Activated CD4-positive, alpha-beta memory T cell treated with anti-CD3 and anti-CD28 coated beads, Interleukin-2, amount 10 ng/mL, durations not matched to agents 7 days and 5 days (primary cell): Measurements from ENCODE around the gene TSPAN2. TPM values are rescaled to one million over a fixed set of nuclear protein-coding genes. Genes with fewer than 3 reads are reported as not detected.

ENCODE experiments used
- CTCF ChIA-PET: fragments of 350-600 bp; sonication (Branson Sonifier 250); formaldehyde crosslinking; loops from one replicate; lab custom pipeline; 2021; ENCODE audit warnings: antibody characterized with exemption, inconsistent platforms; lab: Charles Lee
- POLR2A ChIA-PET: fragments of 350-600 bp; sonication (Branson Sonifier 250); formaldehyde crosslinking; loops from one replicate; lab custom pipeline; 2021; ENCODE audit warnings: antibody characterized with exemption; lab: Charles Lee
- DNase-seq: peaks from one replicate; pipeline ENCODE4 v3.0.0-alpha.2; 2020
- H3K27ac Mint-ChIP-seq: one replicate; pipeline ENCODE4 v1.8.0; 2021; ENCODE audit warnings: mild to moderate bottlenecking, mixed read lengths
- H3K27me3 Mint-ChIP-seq: one replicate; pipeline ENCODE4 v1.8.0; 2021; ENCODE audit warnings: mixed read lengths
- H3K36me3 Mint-ChIP-seq: one replicate; pipeline ENCODE4 v1.8.0; 2021; ENCODE audit warnings: low read depth, mixed read lengths
- H3K4me1 Mint-ChIP-seq: one replicate; pipeline ENCODE4 v1.8.0; 2021; ENCODE audit warnings: mixed read lengths
- H3K4me3 Mint-ChIP-seq: one replicate; pipeline ENCODE4 v1.8.0; 2021; ENCODE audit warnings: mild to moderate bottlenecking, mixed read lengths
- H3K9me3 Mint-ChIP-seq: one replicate; pipeline ENCODE4 v1.8.0; 2021; ENCODE audit warnings: mixed read lengths
- total RNA-seq, 2 experiments: library from RNA; stranded (reverse); gene quantifications; one replicate each; pipeline ENCODE4 v1.2.3, GENCODE V29; 2021

TSPAN2 gene
- total RNA-seq, 2 experiments from 2014 or later, result 2.4 to 3.4 TPM

DNA sequence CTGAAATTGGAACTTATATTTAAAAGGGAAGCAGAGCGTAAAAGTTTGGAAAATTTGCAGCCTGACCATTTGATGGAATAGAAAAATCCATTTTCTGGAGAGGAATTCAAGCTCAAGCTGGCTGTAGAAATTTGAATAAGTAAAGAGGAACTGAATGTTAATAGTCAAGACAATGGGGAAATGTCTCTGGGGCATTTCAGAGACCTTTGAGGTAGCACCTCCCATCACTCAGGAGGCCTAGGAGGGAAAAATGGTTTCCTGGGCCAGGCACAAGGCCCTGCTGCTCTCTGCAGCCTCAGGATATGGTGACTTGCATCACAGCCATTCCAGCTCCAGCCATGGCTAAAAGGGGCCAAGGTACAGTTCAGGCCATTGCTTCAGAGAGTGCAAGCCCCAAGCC, 77.3 kb downstream of the TSPAN2 start:
- CTCF ChIA-PET, result no interaction called here
- Mint-ChIP-seq H3K4me3 (no peak overlapping the region), H3K27ac (no peak overlapping the region), H3K27me3 (no peaks in the 10 kb centered on the region), H3K4me1 (no peaks in the 10 kb centered on the region), H3K9me3 (no peaks in the 10 kb centered on the region), H3K36me3 (no peaks in the 10 kb centered on the region)
- POLR2A ChIA-PET, result no interaction called here
- DNase-seq, result no peak

DNA sequence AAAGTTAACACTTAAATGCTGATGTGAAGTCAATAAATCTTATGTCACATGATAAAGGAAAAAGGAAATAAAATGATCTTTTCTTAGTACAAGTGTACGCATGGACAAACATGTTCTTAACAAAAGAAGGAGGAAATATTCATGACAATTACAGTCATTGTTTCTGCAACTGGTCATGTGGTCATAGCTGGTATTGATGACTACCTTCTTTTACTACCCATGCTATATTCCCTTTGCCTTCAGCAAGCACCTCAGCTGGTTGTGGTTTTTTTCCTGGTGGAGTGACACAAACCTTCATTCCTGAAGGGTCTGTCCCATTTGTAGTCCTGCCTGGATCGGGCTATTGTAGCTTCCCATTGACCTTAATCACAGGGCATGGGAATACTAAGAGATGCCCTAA, 83.1 kb downstream of the TSPAN2 start:
- no peaks in the 10 kb centered on the region for H3K4me1 Mint-ChIP-seq
- no peaks in the 10 kb centered on the region for H3K9me3 Mint-ChIP-seq
- peaks cover 11% of the 10 kb centered on the region for H3K27me3 Mint-ChIP-seq
- no peaks in the 10 kb centered on the region for H3K36me3 Mint-ChIP-seq
- H3K4me3 Mint-ChIP-seq, result no peak overlapping the region
- POLR2A ChIA-PET, result no interaction called here
- CTCF ChIA-PET, result no interaction called here
- H3K27ac Mint-ChIP-seq, result no peak overlapping the region
- no peak for DNase-seq

Other genes starting within 250 kb of the TSPAN2 start
- not detected for gene SYCP1, start 234.6 kb downstream of the TSPAN2 start, total RNA-seq
- not detected for gene TSHB, start 59.7 kb downstream of the TSPAN2 start, total RNA-seq
- not detected for gene NGF, start 248.7 kb upstream of the TSPAN2 start, total RNA-seq